ENCODE measurements around the gene SNCG. TPM values are rescaled to one million over a fixed set of nuclear protein-coding genes. Genes with fewer than 3 reads are reported as not detected.

SNCG gene
- 2.2 and 22.0 TPM in 2 replicates for total RNA-seq

GRCh38 chr10:86958116-86958900 lies at the start of gene SNCG:
SNCG (plus strand) TSS chr10:86958599; CDS start chr10:86958698, 99 bp downstream.

GRCh38 chr10:86957471-86958115 lies 806 bp upstream of the SNCG start, which contains the start of gene MMRN2:
MMRN2 (minus strand) TSS chr10:86957615; CDS start chr10:86957541, 74 bp downstream.

GRCh38 chr10:86968271-86968993 lies 10.0 kb downstream of the SNCG start, which contains the start of gene ADIRF:
ADIRF (plus strand) TSS chr10:86968482; CDS start chr10:86968545, 63 bp downstream.

Other genes starting within 250 kb of the SNCG start
- gene BMPR1A, start 202.0 kb upstream of the SNCG start, total RNA-seq, result 39.0 TPM in 2 replicates
- gene MMRN2, start 984 bp upstream of the SNCG start, total RNA-seq, result 3.9 and 4.3 TPM in 2 replicates
- 2.4 and 72.5 TPM in 2 replicates for gene ADIRF, start 9.9 kb downstream of the SNCG start, total RNA-seq
- gene FAM25A, start 61.7 kb downstream of the SNCG start, total RNA-seq, result 10.8 TPM in 1 of 2 replicates, not detected in the other
- gene GLUD1, start 136.2 kb downstream of the SNCG start, total RNA-seq, result 212 and 381 TPM in 2 replicates
- gene SHLD2, start 136.6 kb downstream of the SNCG start, total RNA-seq, result 20.0 and 43.1 TPM in 2 replicates

All from tracheal epithelial cell (primary cell).